PC-9 (cell line): ENCODE results near the gene NDUFS7. TPM values are rescaled to one million over a fixed set of nuclear protein-coding genes. Genes with fewer than 3 reads are reported as not detected.

Source experiments
- BruUV-seq: library from RNA; stranded (reverse); fragments of 400-500 nt; replicated peaks from 2 replicates; lab custom pipeline; 2021; lab: Mats Ljungman, UMichigan
- CTCF ChIA-PET: fragments of 300-600 bp; sonication (Branson Sonifier 250); formaldehyde crosslinking; loops from one replicate; lab custom pipeline; 2022; ENCODE audit warnings: antibody characterized with exemption; lab: Charles Lee
- POLR2A ChIA-PET: fragments of 300-600 bp; sonication (Branson Sonifier 250); formaldehyde crosslinking; loops from one replicate; lab custom pipeline; 2022; ENCODE audit warnings: antibody characterized with exemption; ENCODE audit not compliant: unreplicated experiment; lab: Charles Lee
- DNase-seq, 2 experiments: peaks; one replicate each; pipeline versions ENCODE4 v3.0.0 to v3.0.0-alpha.2; 2015 to 2022; ENCODE audit warnings: mixed read lengths in 1 of 2
- H2AFZ ChIP-seq: fragments of 200-600 bp; sonication (generic); 2 replicates; pipeline ENCODE4 v1.8.1; 2017; ENCODE audit warnings: antibody characterized with exemption
- H3F3A ChIP-seq: fragments of 200-600 bp; sonication (generic); 2 replicates; pipeline ENCODE4 v1.8.1; 2017; ENCODE audit warnings: antibody characterized with exemption, mild to moderate bottlenecking, low read depth; ENCODE audit not compliant: insufficient read depth
- H3K27ac ChIP-seq: fragments of 200-600 bp; sonication (generic); 2 replicates; pipeline ENCODE4 v1.6.1; 2016; ENCODE audit warnings: mixed run types
- H3K27me3 ChIP-seq: fragments of 200-600 bp; sonication (generic); 2 replicates; pipeline ENCODE4 v1.6.1; 2016; ENCODE audit warnings: low read depth, mixed run types; ENCODE audit not compliant: insufficient read depth
- H3K36me3 ChIP-seq: fragments of 200-600 bp; sonication (generic); 2 replicates; pipeline ENCODE4 v1.6.1; 2016; ENCODE audit warnings: low read depth, mixed run types
- H3K4me1 ChIP-seq: fragments of 200-600 bp; sonication (generic); replicated peaks from 2 replicates; pipeline ENCODE4 v1.6.1; 2016; ENCODE audit warnings: mixed run types; ENCODE audit not compliant: insufficient read depth
- H3K4me2 ChIP-seq: fragments of 200-600 bp; sonication (generic); 2 replicates; pipeline ENCODE4 v1.6.1; 2017; ENCODE audit warnings: mixed run types
- H3K4me3 ChIP-seq: fragments of 200-600 bp; sonication (generic); 2 replicates; pipeline ENCODE4 v1.6.1; 2016; ENCODE audit warnings: mixed run types
- H3K79me2 ChIP-seq: fragments of 200-600 bp; sonication (generic); 2 replicates; pipeline ENCODE4 v1.6.1; 2017; ENCODE audit warnings: low read depth, mixed run types
- H3K9me2 ChIP-seq: fragments of 200-600 bp; sonication (generic); 2 replicates; pipeline ENCODE4 v1.8.1; 2017; ENCODE audit warnings: mild to moderate bottlenecking; ENCODE audit not compliant: insufficient read depth
- H3K9me3 ChIP-seq: fragments of 200-600 bp; sonication (generic); 2 replicates; pipeline ENCODE4 v1.8.1; 2016; ENCODE audit warnings: low read depth; ENCODE audit not compliant: insufficient read depth
- H4K20me1 ChIP-seq: fragments of 200-600 bp; sonication (generic); 2 replicates; pipeline ENCODE4 v1.8.1; 2017; ENCODE audit not compliant: insufficient read depth
- CTCF ChIP-seq: fragments of 200-600 bp; sonication (generic); conservative IDR thresholded peaks from 2 replicates; pipeline ENCODE4 v1.6.1; 2017; ENCODE audit warnings: mixed run types, antibody characterized with exemption, mild to moderate bottlenecking, moderate library complexity
- EZH2 ChIP-seq: fragments of 200-600 bp; sonication (generic); IDR thresholded peaks from 2 replicates; pipeline ENCODE4 v1.8.0; 2017; ENCODE audit warnings: antibody characterized with exemption, low read depth
- intact Hi-C: fragments of 100-400 bp; cut with micrococcal nuclease; formaldehyde crosslinking; loops from one replicate; pipeline ENCODE4 v1.10.0; 2022; ENCODE audit not compliant: unreplicated experiment
- total RNA-seq: library from RNA; stranded (reverse); gene quantifications from 2 replicates; pipeline ENCODE4 v1.2.3, GENCODE V29; 2021

The NDUFS7 gene
- total RNA-seq, 1 experiment from 2014 or later = 67.5 TPM

- Histone ChIP-seq H4K20me1 (no peaks in the 10 kb centered on the region; the same call in none of the 2 replicates), H3K36me3 (no peaks in the 10 kb centered on the region), H3K79me2 (no peaks in the 10 kb centered on the region), H2AFZ (no peak overlapping the region), H3K27me3 (no peaks in the 10 kb centered on the region), H3K4me2 (no peak overlapping the region), H3K4me1 (no peaks in the 10 kb centered on the region), H3K9me2 (no peaks in the 10 kb centered on the region), H3K9me3 (no peaks in the 10 kb centered on the region), H3K27ac (no peak overlapping the region), H3F3A (no peaks in the 10 kb centered on the region), H3K4me3 (no peak overlapping the region)
- no peak for TF ChIP-seq EZH2
- no peak for TF ChIP-seq CTCF
- DNase-seq = no peak
- ChIA-PET POLR2A (no interaction called here), CTCF (no interaction called here)
- intact Hi-C loops = no loop called here
- no TSS peak for BruUV-seq
These were observed 46.0 kb downstream of the NDUFS7 start for GRCh38 chr19:1429750-1430149.

- no peak overlapping the region for H2AFZ ChIP-seq
- no peaks in the 10 kb centered on the region for H3K9me2 ChIP-seq
- H3K27ac ChIP-seq = no peak overlapping the region
- H3K27me3 ChIP-seq = no peaks in the 10 kb centered on the region
- H3K4me2 ChIP-seq = no peak overlapping the region
- H3K4me1 ChIP-seq = no peaks in the 10 kb centered on the region
- no peaks in the 10 kb centered on the region for H4K20me1 ChIP-seq
- no peaks in the 10 kb centered on the region for H3K9me3 ChIP-seq
- intact Hi-C loops = no loop called here
- no peak for TF ChIP-seq EZH2
- TF ChIP-seq CTCF = no peak
- H3K4me3 ChIP-seq = no peak overlapping the region
- ChIA-PET CTCF (no interaction called here), POLR2A (no interaction called here)
- peaks cover 2% of the 10 kb centered on the region; the same call in 1 of the 2 replicates for H3F3A ChIP-seq
- no TSS peak for BruUV-seq
- no peaks in the 10 kb centered on the region for H3K36me3 ChIP-seq
- no peaks in the 10 kb centered on the region for H3K79me2 ChIP-seq
- DNase-seq = no peak
These were observed 46.5 kb downstream of the NDUFS7 start for GRCh38 chr19:1430246-1430645.

DNA sequence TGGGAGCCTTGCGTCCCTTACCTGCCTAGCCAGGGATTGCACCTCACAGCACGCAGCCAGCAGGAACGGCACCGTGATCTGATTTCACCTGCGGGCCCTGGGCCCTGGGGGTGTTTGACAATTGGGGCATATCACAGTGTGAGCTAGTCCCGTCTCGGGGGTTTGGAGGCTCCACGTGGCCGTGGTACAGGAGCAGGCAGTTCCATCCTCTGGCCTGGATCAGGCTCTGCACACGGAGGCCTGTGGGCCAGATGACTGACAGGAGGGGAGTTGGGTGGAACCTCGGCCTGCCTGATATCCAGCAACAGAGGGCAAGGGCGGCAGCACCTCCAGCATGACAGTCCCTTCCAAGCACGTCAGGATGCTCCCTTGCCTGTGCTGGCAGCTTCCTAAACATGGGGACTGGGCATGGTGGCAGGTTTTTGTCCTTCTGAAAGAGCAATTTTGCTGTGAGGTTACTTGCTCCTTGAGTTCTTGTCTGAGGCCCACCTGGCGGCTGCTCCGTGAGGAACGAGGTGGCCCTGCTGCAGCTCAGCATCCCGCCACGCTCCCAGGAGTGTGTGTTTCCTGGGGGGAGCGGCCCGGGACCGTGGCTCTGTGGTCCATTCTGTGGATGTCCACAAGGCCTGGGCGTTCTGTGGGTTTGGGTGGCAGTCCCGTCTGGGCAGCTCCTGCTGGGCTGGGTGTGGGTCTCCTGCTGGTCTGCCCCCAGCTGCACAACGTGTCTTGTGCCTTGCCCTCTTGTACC lies 48.2 kb downstream of the NDUFS7 start:
- Histone ChIP-seq H3K4me3 (no peak overlapping the region), H3K27me3 (no peaks in the 10 kb centered on the region), H3K4me1 (no peaks in the 10 kb centered on the region), H3K27ac (no peak overlapping the region), H2AFZ (no peak overlapping the region), H3F3A (peaks cover 17% of the 10 kb centered on the region; the same call in 1 of the 2 replicates), H3K9me2 (no peaks in the 10 kb centered on the region), H3K79me2 (no peaks in the 10 kb centered on the region), H3K4me2 (no peak overlapping the region), H3K36me3 (no peaks in the 10 kb centered on the region), H4K20me1 (no peaks in the 10 kb centered on the region), H3K9me3 (no peaks in the 10 kb centered on the region)
- CTCF ChIA-PET = no interaction called here
- POLR2A ChIA-PET = no interaction called here
- intact Hi-C loops = no loop called here
- TF ChIP-seq EZH2 (no peak), CTCF (no peak)
- DNase-seq = no peak
- BruUV-seq = no TSS peak
